Measurements from ENCODE around the gene MAGED1.

Gene MAGED1

GRCh38 chrX:51866210-51866609, 27.2 kb upstream of the MAGED1 start:
- Histone ChIP-seq H3K36me3 (replicated peaks; ENCODE audit: insufficient read depth, low read length) (no peaks in the 10 kb centered on the region), H3F3A (ENCODE audit: insufficient read depth, low read length) (no peaks in the 10 kb centered on the region), H3K9me2 (replicated peaks; ENCODE audit: insufficient read depth, low read length) (no peaks in the 10 kb centered on the region), H3K27ac (ENCODE audit: low read length) (no peak overlapping the region), H4K20me1 (ENCODE audit: insufficient read depth, low read length) (no peaks in the 10 kb centered on the region), H3K79me2 (ENCODE audit: low read length) (no peaks in the 10 kb centered on the region), H2AFZ (ENCODE audit: low read length) (no peak overlapping the region), H3K9me3 (replicated peaks; ENCODE audit: insufficient read depth, low read length) (no peaks in the 10 kb centered on the region), H3K4me2 (ENCODE audit: low read depth, low read length) (no peak overlapping the region), H3K9ac (ENCODE audit: low read length) (no peak overlapping the region), H3K27me3 (replicated peaks; ENCODE audit: insufficient read depth, low read length) (no peaks in the 10 kb centered on the region), H3K4me3 (ENCODE audit: low read length) (no peak overlapping the region), H3K4me1 (ENCODE audit: low read length) (no peaks in the 10 kb centered on the region)
- no peak for TF ChIP-seq EZH2 (optimal IDR thresholded peaks at IDR 0.05; ENCODE audit: low read depth, low read length)
- no peak for TF ChIP-seq EZH2phosphoT487 (IDR thresholded peaks at IDR 0.05; ENCODE audit: low read length)
- TF ChIP-seq CTCF (IDR thresholded peaks at IDR 0.05; ENCODE audit: low read length) = no peak
- DNase-seq = no peak

- Histone ChIP-seq H3K9me2 (replicated peaks; ENCODE audit: insufficient read depth, low read length) (no peaks in the 10 kb centered on the region), H2AFZ (ENCODE audit: low read length) (no peak overlapping the region), H3K4me3 (ENCODE audit: low read length) (no peak overlapping the region), H3K27me3 (replicated peaks; ENCODE audit: insufficient read depth, low read length) (no peaks in the 10 kb centered on the region), H4K20me1 (ENCODE audit: insufficient read depth, low read length) (no peaks in the 10 kb centered on the region), H3F3A (ENCODE audit: insufficient read depth, low read length) (no peaks in the 10 kb centered on the region), H3K36me3 (replicated peaks; ENCODE audit: insufficient read depth, low read length) (no peaks in the 10 kb centered on the region), H3K79me2 (ENCODE audit: low read length) (no peaks in the 10 kb centered on the region), H3K9ac (ENCODE audit: low read length) (no peak overlapping the region), H3K4me1 (ENCODE audit: low read length) (no peaks in the 10 kb centered on the region), H3K4me2 (ENCODE audit: low read depth, low read length) (no peak overlapping the region), H3K27ac (ENCODE audit: low read length) (no peak overlapping the region), H3K9me3 (replicated peaks; ENCODE audit: insufficient read depth, low read length) (no peaks in the 10 kb centered on the region)
- TF ChIP-seq EZH2 (optimal IDR thresholded peaks at IDR 0.05; ENCODE audit: low read depth, low read length) (no peak), EZH2phosphoT487 (IDR thresholded peaks at IDR 0.05; ENCODE audit: low read length) (no peak), CTCF (IDR thresholded peaks at IDR 0.05; ENCODE audit: low read length) (no peak)
- DNase-seq = no peak
Measured at GRCh38 chrX:51867626-51868025, 25.8 kb upstream of the MAGED1 start.

- H3K27ac ChIP-seq (ENCODE audit: low read length) = no peak overlapping the region
- H3K9ac ChIP-seq (ENCODE audit: low read length) = no peak overlapping the region
- H3K4me3 ChIP-seq (ENCODE audit: low read length) = no peak overlapping the region
- no peak overlapping the region for H2AFZ ChIP-seq (ENCODE audit: low read length)
- no peak overlapping the region for H3K4me2 ChIP-seq (ENCODE audit: low read depth, low read length)
- no peaks in the 10 kb centered on the region for H3F3A ChIP-seq (ENCODE audit: insufficient read depth, low read length)
- no peaks in the 10 kb centered on the region for H3K4me1 ChIP-seq (ENCODE audit: low read length)
- no peaks in the 10 kb centered on the region for H4K20me1 ChIP-seq (ENCODE audit: insufficient read depth, low read length)
- no peaks in the 10 kb centered on the region for H3K36me3 ChIP-seq (replicated peaks; ENCODE audit: insufficient read depth, low read length)
- H3K27me3 ChIP-seq (replicated peaks; ENCODE audit: insufficient read depth, low read length) = no peaks in the 10 kb centered on the region
- H3K9me3 ChIP-seq (replicated peaks; ENCODE audit: insufficient read depth, low read length) = no peaks in the 10 kb centered on the region
- TF ChIP-seq EZH2phosphoT487 (IDR thresholded peaks at IDR 0.05; ENCODE audit: low read length) (no peak), EZH2 (optimal IDR thresholded peaks at IDR 0.05; ENCODE audit: low read depth, low read length) (no peak)
- no peaks in the 10 kb centered on the region for H3K79me2 ChIP-seq (ENCODE audit: low read length)
- DNase-seq = no peak
- H3K9me2 ChIP-seq (replicated peaks; ENCODE audit: insufficient read depth, low read length) = no peaks in the 10 kb centered on the region
Measured at GRCh38 chrX:51870354-51870753, 23.1 kb upstream of the MAGED1 start.

- no peaks in the 10 kb centered on the region for H3K9me2 ChIP-seq (replicated peaks; ENCODE audit: insufficient read depth, low read length)
- H3K9me3 ChIP-seq (replicated peaks; ENCODE audit: insufficient read depth, low read length) = no peaks in the 10 kb centered on the region
- TF ChIP-seq EZH2 (optimal IDR thresholded peaks at IDR 0.05; ENCODE audit: low read depth, low read length) (no peak), CTCF (IDR thresholded peaks at IDR 0.05; ENCODE audit: low read length) (no peak), EZH2phosphoT487 (IDR thresholded peaks at IDR 0.05; ENCODE audit: low read length) (no peak)
- no peak overlapping the region for H2AFZ ChIP-seq (ENCODE audit: low read length)
- H3F3A ChIP-seq (ENCODE audit: insufficient read depth, low read length) = no peaks in the 10 kb centered on the region
- H4K20me1 ChIP-seq (ENCODE audit: insufficient read depth, low read length) = no peaks in the 10 kb centered on the region
- H3K27ac ChIP-seq (ENCODE audit: low read length) = no peak overlapping the region
- H3K4me2 ChIP-seq (ENCODE audit: low read depth, low read length) = no peak overlapping the region
- no peak overlapping the region for H3K9ac ChIP-seq (ENCODE audit: low read length)
- H3K27me3 ChIP-seq (replicated peaks; ENCODE audit: insufficient read depth, low read length) = no peaks in the 10 kb centered on the region
- H3K79me2 ChIP-seq (ENCODE audit: low read length) = no peaks in the 10 kb centered on the region
- no peaks in the 10 kb centered on the region for H3K36me3 ChIP-seq (replicated peaks; ENCODE audit: insufficient read depth, low read length)
- DNase-seq = no peak
- H3K4me3 ChIP-seq (ENCODE audit: low read length) = no peak overlapping the region
- H3K4me1 ChIP-seq (ENCODE audit: low read length) = no peaks in the 10 kb centered on the region
Measured at GRCh38 chrX:51874123-51874522, 19.3 kb upstream of the MAGED1 start.

Measured in MM.1S (cell line).